Caco-2 (cell line): ENCODE results near the gene UST. TPM values are rescaled to one million over a fixed set of nuclear protein-coding genes. Genes with fewer than 3 reads are reported as not detected.

Experiments used
- BruUV-seq: library from RNA; stranded (reverse); fragments of 400-500 nt; replicated peaks from 2 replicates; lab custom pipeline; 2021; lab: Mats Ljungman, UMichigan
- CTCF ChIA-PET: fragments of 300-600 bp; sonication (Branson Sonifier 250); formaldehyde crosslinking; loops from one replicate; lab custom pipeline; 2022; ENCODE audit warnings: antibody characterized with exemption; lab: Charles Lee
- POLR2A ChIA-PET: fragments of 300-600 bp; sonication (Branson Sonifier 250); formaldehyde crosslinking; loops from one replicate; lab custom pipeline; 2022; ENCODE audit warnings: antibody characterized with exemption; lab: Charles Lee
- DNase-seq, 2 experiments: peaks; one replicate each; pipeline versions ENCODE4 v3.0.0 to v3.0.0-alpha.2; 2020 to 2022
- H3K27me3 ChIP-seq: replicated peaks from 2 replicates; pipeline ENCODE4 v1.6.0; 2011; ENCODE audit warnings: low read length; ENCODE audit not compliant: control insufficient read depth, insufficient read depth
- H3K36me3 ChIP-seq: 2 replicates; pipeline ENCODE4 v1.5.1; 2011; ENCODE audit warnings: low read length; ENCODE audit not compliant: control insufficient read depth, insufficient read depth
- H3K4me1 ChIP-seq: fragments of 250-450 bp; sonication (Bioruptor Pico); 2 replicates; pipeline ENCODE4 v1.5.1; 2020; ENCODE audit warnings: mild to moderate bottlenecking
- H3K4me3 ChIP-seq: 2 replicates; pipeline ENCODE4 v1.5.1; 2011; ENCODE audit warnings: low read depth, mild to moderate bottlenecking, control low read depth, low read length
- H3K9me3 ChIP-seq: fragments of 250-450 bp; sonication (Bioruptor Pico); 2 replicates; pipeline ENCODE4 v1.5.1; 2020; ENCODE audit warnings: mild to moderate bottlenecking, moderate library complexity
- H3K27ac Mint-ChIP-seq: one replicate; pipeline ENCODE4 v1.8.0; 2022; ENCODE audit warnings: mixed read lengths; ENCODE audit not compliant: unreplicated experiment
- H3K27me3 Mint-ChIP-seq: one replicate; pipeline ENCODE4 v1.8.0; 2022; ENCODE audit warnings: mixed read lengths; ENCODE audit not compliant: insufficient read depth, unreplicated experiment
- H3K36me3 Mint-ChIP-seq: one replicate; pipeline ENCODE4 v1.8.0; 2022; ENCODE audit warnings: mild to moderate bottlenecking, mixed read lengths; ENCODE audit not compliant: insufficient read depth, unreplicated experiment
- H3K4me1 Mint-ChIP-seq: one replicate; pipeline ENCODE4 v1.8.0; 2022; ENCODE audit warnings: low read depth, mixed read lengths; ENCODE audit not compliant: unreplicated experiment
- H3K4me3 Mint-ChIP-seq: one replicate; pipeline ENCODE4 v1.8.0; 2022; ENCODE audit warnings: mild to moderate bottlenecking, moderate library complexity, mixed read lengths; ENCODE audit not compliant: unreplicated experiment
- H3K9me3 Mint-ChIP-seq: one replicate; pipeline ENCODE4 v1.8.0; 2022; ENCODE audit warnings: mixed read lengths; ENCODE audit not compliant: unreplicated experiment
- intact Hi-C: fragments of 100-400 bp; cut with micrococcal nuclease; formaldehyde crosslinking; loops from one replicate; pipeline ENCODE4 v1.10.0; 2022; ENCODE audit not compliant: unreplicated experiment
- total RNA-seq: library from RNA; stranded (reverse); gene quantifications from 2 replicates; pipeline ENCODE4 v1.2.3, GENCODE V29; 2022
- TF ChIP-seq, protein P1 (sequence below), 2 experiments: fragments of 200-600 bp in 1 of 2; IDR thresholded peaks; 1 replicate in 1 of 2; 2 replicates in 1 of 2; pipeline versions ENCODE4 v1.5.1 to v1.8.0; 2011 to 2022; ENCODE audit warnings: antibody characterized with exemption in 1 of 2, control low read depth in 1 of 2, inconsistent platforms in 1 of 2, low read depth in 1 of 2, low read length in 1 of 2, mild to moderate bottlenecking in 1 of 2, moderate library complexity in 1 of 2; ENCODE audit not compliant: insufficient read depth in 1 of 2, severe bottlenecking in 1 of 2, unreplicated experiment in 1 of 2

Gene UST
- total RNA-seq, 1 experiment from 2014 or later, result not detected

DNA sequence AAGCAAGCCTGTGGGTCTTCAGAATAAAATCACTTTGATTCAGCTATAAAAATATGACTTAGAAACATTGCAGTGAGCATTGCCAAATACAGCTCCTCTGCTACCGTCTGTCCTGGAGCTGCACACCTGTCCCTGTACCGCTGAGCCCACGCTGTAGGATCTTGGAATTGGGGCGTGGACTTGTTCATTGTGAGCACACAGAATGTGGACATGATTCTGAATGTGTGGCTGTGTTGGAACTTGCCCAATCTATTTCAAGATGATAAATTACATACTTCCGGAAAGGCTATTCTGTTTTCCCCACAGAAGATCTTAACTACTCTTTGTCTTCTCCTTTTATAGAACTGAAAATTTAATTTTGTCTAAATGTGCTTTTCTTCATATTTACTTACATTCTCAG, 107.3 kb downstream of the UST start:
- no peaks in the 10 kb centered on the region for H3K9me3 Mint-ChIP-seq
- CTCF ChIA-PET, result no interaction called here
- Histone ChIP-seq H3K4me1 (no peaks in the 10 kb centered on the region), H3K4me3 (no peak overlapping the region), H3K36me3 (no peaks in the 10 kb centered on the region), H3K27me3 (0 out of 2 replicates have a peak, but pooled peaks cover 1% of the 10 kb centered on the region), H3K9me3 (no peaks in the 10 kb centered on the region)
- no peak for DNase-seq
- no TSS peak for BruUV-seq
- POLR2A ChIA-PET, result no interaction called here
- no peak overlapping the region for H3K4me3 Mint-ChIP-seq
- H3K36me3 Mint-ChIP-seq, result no peaks in the 10 kb centered on the region
- TF ChIP-seq, protein P1, sequence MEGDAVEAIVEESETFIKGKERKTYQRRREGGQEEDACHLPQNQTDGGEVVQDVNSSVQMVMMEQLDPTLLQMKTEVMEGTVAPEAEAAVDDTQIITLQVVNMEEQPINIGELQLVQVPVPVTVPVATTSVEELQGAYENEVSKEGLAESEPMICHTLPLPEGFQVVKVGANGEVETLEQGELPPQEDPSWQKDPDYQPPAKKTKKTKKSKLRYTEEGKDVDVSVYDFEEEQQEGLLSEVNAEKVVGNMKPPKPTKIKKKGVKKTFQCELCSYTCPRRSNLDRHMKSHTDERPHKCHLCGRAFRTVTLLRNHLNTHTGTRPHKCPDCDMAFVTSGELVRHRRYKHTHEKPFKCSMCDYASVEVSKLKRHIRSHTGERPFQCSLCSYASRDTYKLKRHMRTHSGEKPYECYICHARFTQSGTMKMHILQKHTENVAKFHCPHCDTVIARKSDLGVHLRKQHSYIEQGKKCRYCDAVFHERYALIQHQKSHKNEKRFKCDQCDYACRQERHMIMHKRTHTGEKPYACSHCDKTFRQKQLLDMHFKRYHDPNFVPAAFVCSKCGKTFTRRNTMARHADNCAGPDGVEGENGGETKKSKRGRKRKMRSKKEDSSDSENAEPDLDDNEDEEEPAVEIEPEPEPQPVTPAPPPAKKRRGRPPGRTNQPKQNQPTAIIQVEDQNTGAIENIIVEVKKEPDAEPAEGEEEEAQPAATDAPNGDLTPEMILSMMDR (IDR thresholded peaks at IDR 0.05; ENCODE audit: insufficient read depth in 1 of 2, low read depth in 1 of 2, low read length in 1 of 2, severe bottlenecking in 1 of 2, unreplicated experiment in 1 of 2), result no peak
- intact Hi-C loops, result no loop called here
- no peak overlapping the region for H3K27ac Mint-ChIP-seq
- H3K4me1 Mint-ChIP-seq, result no peaks in the 10 kb centered on the region
- peaks cover 14% of the 10 kb centered on the region for H3K27me3 Mint-ChIP-seq

DNA sequence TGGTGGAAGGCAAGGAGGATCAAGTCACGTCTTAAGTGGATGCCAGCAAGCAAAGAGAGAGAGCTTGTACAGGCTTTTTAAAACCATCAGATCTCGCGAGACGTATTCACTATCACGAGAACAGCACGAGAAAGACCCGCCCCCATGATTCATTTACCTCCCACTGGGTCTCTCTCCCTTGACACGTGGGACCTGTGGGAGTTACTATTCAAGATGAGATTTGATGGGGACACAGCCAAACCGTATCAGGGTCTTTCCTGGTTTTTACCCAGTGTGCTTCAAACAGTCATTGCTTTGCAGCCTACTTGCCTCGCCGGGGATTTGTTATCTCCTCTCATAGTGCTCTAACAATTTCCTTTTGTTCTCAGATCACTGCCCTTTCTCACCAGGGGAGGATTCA, 108.2 kb downstream of the UST start:
- no peak for DNase-seq
- intact Hi-C loops, result no loop called here
- Mint-ChIP-seq H3K27me3 (peaks cover 11% of the 10 kb centered on the region), H3K4me3 (no peak overlapping the region), H3K9me3 (no peaks in the 10 kb centered on the region), H3K4me1 (no peaks in the 10 kb centered on the region), H3K27ac (no peak overlapping the region), H3K36me3 (no peaks in the 10 kb centered on the region)
- H3K4me1 ChIP-seq, result no peaks in the 10 kb centered on the region
- TF ChIP-seq, protein P1 (IDR thresholded peaks at IDR 0.05; ENCODE audit: insufficient read depth in 1 of 2, low read depth in 1 of 2, low read length in 1 of 2, severe bottlenecking in 1 of 2, unreplicated experiment in 1 of 2), result no peak
- no TSS peak for BruUV-seq
- H3K9me3 ChIP-seq, result no peaks in the 10 kb centered on the region
- CTCF ChIA-PET, result no interaction called here
- H3K4me3 ChIP-seq, result no peak overlapping the region
- POLR2A ChIA-PET, result no interaction called here
- H3K27me3 ChIP-seq, result 0 out of 2 replicates have a peak, but pooled peaks cover 1% of the 10 kb centered on the region
- no peaks in the 10 kb centered on the region for H3K36me3 ChIP-seq

DNA sequence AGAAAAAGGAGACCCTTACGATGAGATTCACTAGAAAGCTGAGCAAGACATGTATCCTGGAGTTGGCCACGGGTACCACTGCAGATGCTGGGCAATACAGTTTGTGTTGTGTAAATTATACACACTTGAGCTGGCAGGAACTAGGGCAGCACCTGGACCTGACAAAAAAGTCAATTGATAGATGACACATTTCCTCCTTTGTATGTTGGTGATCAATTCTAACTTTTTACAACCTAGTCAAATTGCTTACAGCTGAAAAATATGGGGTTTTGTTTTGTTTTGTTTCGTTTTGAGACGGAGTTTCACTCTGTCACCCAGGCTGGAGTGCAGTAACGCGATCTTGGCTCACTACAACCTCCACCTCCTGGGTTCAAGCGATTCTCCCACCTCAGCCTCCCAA, 108.9 kb downstream of the UST start:
- no peak overlapping the region for H3K27ac Mint-ChIP-seq
- POLR2A ChIA-PET, result no interaction called here

More for the DNA sequence above, 108.9 kb downstream of the UST start:
- Mint-ChIP-seq H3K4me1 (no peaks in the 10 kb centered on the region), H3K4me3 (no peak overlapping the region), H3K27me3 (peaks cover 11% of the 10 kb centered on the region), H3K36me3 (no peaks in the 10 kb centered on the region), H3K9me3 (no peaks in the 10 kb centered on the region)
- H3K27me3 ChIP-seq, result no peaks in the 10 kb centered on the region
- TF ChIP-seq, protein P1 (IDR thresholded peaks at IDR 0.05; ENCODE audit: insufficient read depth in 1 of 2, low read depth in 1 of 2, low read length in 1 of 2, severe bottlenecking in 1 of 2, unreplicated experiment in 1 of 2), result no peak
- no peak for DNase-seq
- H3K36me3 ChIP-seq, result no peaks in the 10 kb centered on the region
- no peaks in the 10 kb centered on the region for H3K4me1 ChIP-seq
- intact Hi-C loops, result no loop called here
- CTCF ChIA-PET, result interaction anchor here (0.5 kb wide), 1 partner anchor 592 kb away, joined by 3 read pairs; no protein-coding TSS in a partner anchor
- no TSS peak for BruUV-seq
- no peaks in the 10 kb centered on the region for H3K9me3 ChIP-seq
- no peak overlapping the region for H3K4me3 ChIP-seq
